HG03196 (cell line): ENCODE data around the gene SNX25.

Experiments
- ATAC-seq: cut with Tn5 transposase; IDR thresholded peaks from one replicate; pipeline ENCODE4 v1.9.1; 2021; ENCODE audit not compliant: unreplicated experiment

The SNX25 gene

DNA sequence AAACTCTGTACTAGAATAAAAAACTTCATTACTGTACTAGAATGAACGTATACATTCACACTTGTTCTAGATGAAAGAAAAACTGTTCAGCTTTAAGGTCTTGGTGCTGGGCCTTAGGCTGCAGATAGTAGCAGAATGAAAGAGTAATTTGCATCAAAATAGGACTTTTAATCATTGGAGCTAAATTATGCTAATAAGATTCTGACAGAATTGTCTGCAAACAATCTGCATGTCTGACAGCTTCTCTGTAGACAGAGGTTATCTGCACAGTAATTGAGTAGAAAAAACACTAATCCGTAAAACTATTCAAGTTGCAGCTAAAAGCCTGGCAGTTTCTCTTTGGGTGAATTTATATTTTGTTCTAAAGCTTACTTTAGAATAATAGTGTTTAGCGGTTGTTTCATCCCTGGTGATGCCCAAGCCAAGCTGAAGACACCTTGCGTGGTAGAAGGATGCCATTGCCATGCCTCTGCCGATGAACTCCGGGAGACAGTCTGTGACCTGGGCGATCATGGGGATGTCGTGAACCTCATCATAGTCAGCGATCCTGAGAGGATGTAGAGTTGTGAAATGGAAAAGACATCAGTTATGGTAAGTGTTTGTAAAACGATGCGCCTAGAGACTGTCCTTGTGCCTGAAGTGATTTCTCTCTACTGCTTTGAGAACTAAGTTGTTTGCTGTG lies 161.0 kb downstream of the SNX25 start:
- ATAC-seq: no peak

GRCh38 chr4:185371702-185372101 lies 162.3 kb downstream of the SNX25 start:
- no peak for ATAC-seq

- no peak for ATAC-seq
These were observed 164.6 kb downstream of the SNX25 start for GRCh38 chr4:185374027-185374426.

DNA sequence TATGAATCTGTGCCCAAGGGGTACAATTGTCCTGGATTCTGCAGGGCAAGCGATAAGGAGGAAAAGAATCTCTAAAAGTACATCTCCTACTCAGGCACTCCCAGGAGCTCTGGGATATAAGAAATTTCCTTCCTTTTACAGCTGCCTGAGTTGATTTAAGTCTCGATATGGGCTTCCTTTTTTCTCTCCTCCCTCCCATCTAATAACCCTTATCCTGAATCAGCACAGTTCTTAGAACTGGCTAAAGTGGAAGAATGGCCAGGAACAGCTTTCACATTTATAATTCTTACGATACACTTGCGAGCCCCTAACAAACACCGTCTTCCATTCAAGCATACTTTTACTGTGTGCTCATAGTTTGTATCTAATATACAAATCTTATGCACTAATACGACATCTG lies 165.2 kb downstream of the SNX25 start:
- ATAC-seq: no peak

- no peak for ATAC-seq
These were observed 168.9 kb downstream of the SNX25 start for GRCh38 chr4:185378264-185378663.

GRCh38 chr4:185379326-185380295 lies 170.2 kb downstream of the SNX25 start:
- no peak for ATAC-seq

GRCh38 chr4:185380320-185380719 lies 170.9 kb downstream of the SNX25 start:
- no peak for ATAC-seq

DNA sequence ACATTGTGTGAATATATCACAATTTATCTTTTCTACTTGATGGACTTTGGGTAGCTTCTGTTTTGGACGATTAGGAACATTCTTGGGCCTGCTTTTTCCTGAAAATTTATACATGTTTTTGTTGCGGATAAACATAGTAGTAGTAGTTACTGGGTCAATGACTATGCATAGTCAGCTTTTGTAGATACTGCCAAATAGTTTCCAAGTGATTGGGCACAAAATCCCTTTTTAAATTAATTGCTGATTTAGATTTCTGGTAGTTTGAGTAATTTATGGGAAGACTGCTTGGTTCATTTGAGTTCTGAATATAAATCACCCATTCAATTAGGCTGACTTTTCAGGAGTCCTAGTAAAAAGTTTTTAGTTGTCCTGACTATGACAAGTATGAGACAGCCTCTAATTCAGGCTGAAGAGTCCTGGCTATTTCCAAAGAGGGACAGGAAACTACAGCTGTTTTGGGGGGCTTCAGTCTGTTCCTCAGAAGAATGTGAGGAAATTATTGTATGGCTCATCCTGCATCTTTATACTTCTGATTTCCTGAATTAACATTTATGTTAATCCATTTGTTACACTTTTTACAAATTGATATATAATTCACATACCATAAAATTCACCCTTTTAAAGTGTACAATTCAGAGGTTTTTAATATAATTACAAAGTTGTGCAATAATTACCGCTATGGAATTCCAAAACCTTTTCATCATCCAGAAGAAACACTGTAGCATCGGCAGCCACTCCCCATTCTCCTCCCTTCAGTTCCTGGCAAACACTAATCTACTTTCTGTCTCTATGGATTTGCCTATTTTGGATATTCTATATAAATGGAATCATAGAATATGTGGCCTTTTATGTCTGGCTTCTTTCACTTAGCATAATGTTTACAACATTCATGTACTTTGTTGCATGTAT lies 172.1 kb downstream of the SNX25 start:
- ATAC-seq: no peak

GRCh38 chr4:185382754-185383153 lies 173.4 kb downstream of the SNX25 start:
- ATAC-seq: no peak

DNA sequence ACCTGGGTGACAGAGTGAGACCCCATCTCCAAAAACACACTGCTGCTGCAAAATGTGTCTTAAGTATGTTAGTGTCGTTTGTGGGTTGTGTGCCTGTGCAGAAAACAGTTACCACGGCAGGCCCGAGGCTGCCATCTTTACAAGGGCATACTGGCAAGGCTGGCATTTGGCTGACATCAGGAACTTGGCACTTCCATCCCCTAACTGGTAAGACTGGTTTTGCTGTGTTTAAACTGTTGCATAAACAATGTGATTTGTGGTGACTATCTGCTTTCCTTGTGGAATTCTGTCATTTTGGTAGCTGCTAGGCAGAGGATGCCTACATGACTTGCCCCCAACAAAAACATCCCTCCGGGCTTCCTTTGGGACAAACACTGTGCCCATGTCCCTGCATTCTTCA lies 174.1 kb downstream of the SNX25 start:
- ATAC-seq: no peak

- no peak for ATAC-seq
These were observed 174.7 kb downstream of the SNX25 start for GRCh38 chr4:185384061-185384460.

DNA sequence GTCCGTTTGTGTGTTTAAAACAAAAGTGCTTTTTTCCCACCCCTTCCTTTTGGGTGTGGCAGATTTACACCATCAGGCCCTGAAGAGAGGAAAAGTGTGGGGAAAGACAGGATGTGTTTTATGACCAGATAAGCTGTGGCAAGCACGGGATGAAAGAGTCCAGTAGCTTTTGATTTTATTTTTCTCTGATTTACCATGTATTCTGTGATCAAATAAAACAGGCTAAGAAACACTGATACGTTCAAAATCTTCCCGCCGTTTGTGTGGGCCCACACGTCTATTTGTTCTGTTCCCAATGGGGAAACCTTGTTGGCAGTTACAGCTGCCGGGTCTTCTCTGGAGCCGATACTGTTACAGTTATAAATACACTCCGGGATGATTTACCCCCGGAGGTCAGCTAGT lies 175.5 kb downstream of the SNX25 start:
- no peak for ATAC-seq

DNA sequence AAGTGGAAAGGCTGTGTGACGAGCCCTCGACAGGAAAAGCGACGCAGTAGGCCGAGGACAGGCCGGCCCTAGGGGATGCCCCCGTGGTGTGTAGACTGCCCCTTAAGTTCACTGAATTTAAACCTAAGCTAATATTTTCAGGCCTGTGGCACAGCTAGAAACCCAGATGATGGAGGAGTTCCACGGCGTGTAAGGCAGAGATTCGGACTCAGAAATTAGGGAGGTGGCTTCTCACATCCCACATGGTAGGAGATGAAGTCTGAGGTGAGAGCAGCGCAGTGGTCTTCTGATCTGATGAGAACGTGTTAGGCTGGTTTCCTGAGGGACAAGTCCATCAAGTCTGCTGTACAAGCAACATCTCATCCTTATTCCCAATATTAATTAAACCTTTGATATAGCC lies 178.6 kb downstream of the SNX25 start:
- no peak for ATAC-seq

DNA sequence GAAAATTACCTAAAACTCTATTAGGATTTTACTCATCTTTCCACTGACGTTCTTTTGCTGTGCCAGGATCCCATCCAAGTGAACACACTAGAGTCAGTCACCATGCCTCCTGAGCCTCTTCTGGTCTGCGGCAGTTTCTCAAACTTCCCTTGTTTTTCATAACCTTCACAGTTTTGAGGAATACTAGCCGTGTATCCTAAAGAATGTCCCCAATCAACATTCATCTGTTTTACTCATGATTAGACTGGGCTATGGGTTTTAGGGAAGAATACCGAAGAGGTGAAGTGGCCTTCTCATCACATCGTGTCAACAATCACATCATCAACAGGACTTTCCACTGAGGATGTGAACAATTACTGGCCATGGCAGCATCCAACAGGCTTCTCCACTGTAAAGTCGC lies 181.5 kb downstream of the SNX25 start:
- ATAC-seq: no peak

GRCh38 chr4:185392156-185392555 lies 182.8 kb downstream of the SNX25 start:
- no peak for ATAC-seq

DNA sequence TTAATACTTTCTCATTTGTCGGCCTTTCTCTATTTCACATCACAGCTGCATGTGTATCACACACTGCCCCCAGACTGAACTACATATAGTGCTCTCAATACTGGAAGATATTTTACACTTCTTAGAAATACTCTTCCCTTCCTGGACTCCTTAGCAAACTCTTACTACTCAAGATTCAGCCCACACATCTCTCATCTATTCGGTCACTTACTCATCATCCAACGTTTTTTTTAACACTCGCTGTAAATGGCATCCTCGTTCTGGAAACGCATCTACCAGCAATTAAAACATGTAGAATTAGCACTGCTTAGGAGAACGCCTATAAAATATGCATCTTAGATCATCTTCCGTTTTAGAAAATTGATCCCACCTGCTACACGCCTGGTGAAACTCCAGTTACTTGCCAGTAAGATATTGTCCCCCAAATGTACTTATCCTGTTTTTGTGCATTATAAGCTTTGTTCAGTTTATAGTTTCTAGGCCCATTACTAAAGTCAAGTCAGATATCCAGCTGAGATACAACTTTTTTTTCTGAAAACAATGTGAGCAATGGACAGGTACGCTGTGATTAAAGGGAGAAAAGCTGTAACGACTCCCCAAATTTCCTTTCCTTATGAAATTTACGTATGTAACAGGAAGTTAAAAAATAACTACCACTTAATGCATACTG lies 185.3 kb downstream of the SNX25 start:
- no peak for ATAC-seq

- no peak for ATAC-seq
These were observed 186.0 kb downstream of the SNX25 start, which contains the start of gene LRP2BP for GRCh38 chr4:185395238-185395955. Gene LRP2BP (minus strand): TSS chr4:185395924. CDS start chr4:185378186, 17,738 bp downstream.

DNA sequence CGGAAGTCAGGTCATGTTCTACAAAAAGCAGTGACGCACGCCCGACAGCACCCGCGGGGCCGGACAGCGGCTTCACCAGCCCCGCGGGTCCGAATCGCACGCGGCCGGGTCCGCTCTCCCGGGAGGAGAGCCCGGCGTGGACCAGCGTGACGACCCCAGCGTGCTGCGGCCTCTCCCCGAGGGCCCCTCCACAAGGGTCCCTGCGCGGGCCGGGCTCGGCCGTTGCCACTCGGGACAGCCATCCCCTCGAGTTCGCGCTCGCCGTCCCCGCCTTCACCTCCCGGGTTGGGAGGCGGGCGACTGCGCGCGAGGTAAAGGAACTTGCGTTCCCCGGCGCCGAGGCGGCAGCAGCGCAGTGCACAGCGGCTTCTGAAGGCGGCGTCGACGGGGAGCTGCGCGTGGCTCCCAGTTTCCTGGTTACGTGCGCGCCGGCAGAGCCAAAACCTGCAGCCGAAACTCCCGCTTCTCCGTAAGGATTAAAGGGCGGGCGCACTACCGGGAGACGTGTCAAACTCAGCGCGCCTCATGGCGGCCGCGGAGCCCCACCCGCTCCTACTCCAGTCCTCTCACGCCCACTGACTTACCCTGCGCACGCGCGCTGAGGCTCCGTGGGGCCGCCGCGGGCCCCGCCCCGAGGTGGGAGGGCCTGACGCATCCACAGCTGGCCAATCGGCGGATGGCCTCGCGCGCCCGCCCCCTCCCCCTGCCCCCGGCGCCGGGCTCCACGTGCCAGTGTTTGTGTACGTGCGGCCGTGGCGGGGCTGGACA lies 186.7 kb downstream of the SNX25 start:
- ATAC-seq: peak; percentile 81

DNA sequence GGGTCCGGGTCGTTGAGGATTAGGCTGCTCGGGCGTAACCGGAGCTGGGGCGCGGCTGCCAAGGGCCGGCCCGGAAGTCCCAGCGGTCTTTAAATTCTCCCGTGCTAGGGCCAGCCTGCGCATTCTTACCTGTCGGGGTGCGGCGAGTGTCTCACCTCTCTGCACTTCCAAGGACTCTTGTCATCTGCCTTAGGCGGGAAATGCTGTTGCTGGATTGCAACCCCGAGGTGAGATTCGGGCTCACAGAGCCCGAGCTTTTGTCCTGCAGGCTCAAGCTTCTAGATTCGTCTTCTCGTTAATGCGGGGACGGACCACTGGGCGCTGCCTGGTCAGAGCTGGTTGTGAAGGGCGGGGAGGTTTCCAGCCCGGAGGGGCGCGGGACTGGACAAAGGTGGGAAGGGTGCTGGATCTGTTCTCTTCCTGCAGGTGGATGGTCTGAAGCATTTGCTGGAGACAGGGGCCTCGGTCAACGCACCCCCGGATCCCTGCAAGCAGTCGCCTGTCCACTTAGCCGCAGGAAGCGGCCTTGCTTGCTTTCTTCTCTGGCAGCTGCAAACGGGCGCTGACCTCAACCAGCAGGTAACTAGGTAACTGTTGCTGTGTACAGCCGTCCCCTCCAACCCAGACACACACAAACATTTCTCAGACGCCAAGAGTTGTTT lies 187.5 kb downstream of the SNX25 start, which contains the start of gene ANKRD37:
ANKRD37 (plus strand) TSS at position 118 of the 662 bp plus-strand sequence; CDS start at position 201, 83 bp downstream.
- ATAC-seq: peak; percentile 2
